Midbrain (tissue), 1 donor: ENCODE data around the gene LUM.
"Not testable (repeated sequence)": the region's sequence is repeated elsewhere in the genome, so short reads cannot be mapped to it uniquely, and the experiment has no call there.

Experiments
- DNase-seq: peaks from one replicate; lab custom pipeline; 2025; lab: John Stamatoyannopoulos, UW

LUM gene

DNA sequence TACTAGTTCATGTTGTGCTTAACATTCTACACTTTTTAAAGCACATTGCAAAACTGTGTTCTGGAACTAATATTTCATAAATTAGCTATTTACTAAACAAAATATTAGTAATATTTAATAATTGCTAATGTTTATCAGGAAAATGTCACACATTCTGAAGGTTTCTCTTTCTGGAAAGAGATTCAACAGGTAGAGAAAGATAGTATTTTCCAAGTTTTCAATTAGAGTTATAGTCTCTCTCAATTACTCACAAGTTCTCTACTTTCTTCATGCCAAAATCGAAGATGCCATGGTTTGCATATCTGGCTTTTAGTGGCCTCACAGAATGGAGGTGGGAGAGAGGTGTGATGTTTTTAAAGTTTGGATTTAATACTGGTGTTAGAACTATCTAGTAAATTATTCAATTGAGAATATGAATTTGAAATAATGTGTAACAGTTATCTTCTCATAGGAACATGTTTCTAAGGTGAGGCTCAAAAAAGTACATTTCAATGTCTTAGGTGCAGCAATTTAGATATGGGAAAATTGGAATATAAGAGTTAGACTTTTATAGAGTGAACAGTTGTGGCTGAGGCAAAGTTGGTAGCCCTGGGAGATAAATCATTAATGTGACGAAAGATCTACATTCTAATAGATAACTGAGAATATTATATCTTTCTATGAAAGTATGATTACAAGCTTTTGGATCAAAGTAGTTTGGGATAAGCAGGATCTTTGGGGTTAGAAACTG is 1.5 kb downstream of the LUM start:
- DNase-seq, result no peak

DNA sequence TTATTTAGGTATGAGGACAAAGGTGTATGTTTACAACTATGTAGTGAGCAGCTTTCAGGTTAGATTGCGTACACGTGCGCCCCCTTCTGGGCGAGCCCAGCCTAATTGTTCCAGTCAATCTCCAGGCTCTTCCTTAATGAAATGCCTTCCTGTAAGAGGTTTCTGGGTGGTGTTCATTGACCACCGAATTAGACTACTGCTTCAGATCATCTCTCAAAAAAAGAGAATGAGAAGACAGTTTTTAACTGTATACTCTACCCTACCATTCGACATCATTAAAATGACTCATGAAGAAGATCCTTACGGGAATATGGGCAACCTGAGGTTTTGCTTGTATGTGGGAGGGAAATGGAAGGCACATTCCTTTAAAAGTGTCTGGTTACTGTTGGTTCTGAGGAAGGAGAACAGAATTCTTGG is 2.1 kb downstream of the LUM start:
- DNase-seq, result peak; percentile 8

GRCh38 chr12:91108196-91108755 is 3.0 kb downstream of the LUM start:
- no peak for DNase-seq

DNA sequence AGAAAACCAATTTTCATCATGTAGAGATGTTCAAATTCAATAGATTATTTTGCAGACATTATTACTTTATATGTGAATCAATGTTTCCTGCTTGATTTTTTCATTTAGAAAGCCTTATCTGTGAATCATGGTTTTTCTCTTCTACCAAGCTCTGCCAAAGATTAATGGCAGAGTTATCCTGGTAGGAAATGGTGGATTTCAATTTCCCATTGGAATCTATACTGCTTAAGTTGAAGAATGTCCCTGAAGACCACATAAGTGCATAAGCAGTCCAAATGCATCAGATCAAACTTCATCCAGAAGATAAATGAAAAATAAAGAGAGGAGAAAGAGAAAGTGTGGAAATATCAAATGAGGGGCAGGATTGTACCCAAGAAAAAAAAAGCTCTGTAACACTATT is 5.0 kb downstream of the LUM start:
- DNase-seq, result no peak

DNA sequence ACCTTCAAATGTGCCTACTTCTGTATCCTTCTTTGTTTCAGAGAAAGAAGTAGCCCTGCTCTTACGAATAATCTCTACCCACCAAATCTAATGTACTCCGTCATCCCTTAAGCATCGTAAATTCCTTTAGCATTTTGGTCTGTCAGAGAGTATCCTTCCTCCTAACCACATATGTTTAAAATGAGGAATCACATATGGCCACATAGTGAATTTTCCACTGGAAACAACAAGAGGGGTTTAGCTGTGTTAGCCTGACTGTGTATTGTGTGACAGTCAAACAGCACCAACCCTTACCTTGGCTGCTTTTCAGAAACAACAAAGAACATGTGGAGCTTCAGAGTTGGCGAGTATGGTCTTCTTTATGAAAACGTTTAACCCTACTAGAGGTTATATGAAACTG is 5.5 kb downstream of the LUM start:
- DNase-seq, result no peak

- no peak for DNase-seq
Observed at GRCh38 chr12:91104812-91105466, 6.4 kb downstream of the LUM start.

- DNase-seq, result no peak
Observed at GRCh38 chr12:91103624-91104023, 7.7 kb downstream of the LUM start.

DNA sequence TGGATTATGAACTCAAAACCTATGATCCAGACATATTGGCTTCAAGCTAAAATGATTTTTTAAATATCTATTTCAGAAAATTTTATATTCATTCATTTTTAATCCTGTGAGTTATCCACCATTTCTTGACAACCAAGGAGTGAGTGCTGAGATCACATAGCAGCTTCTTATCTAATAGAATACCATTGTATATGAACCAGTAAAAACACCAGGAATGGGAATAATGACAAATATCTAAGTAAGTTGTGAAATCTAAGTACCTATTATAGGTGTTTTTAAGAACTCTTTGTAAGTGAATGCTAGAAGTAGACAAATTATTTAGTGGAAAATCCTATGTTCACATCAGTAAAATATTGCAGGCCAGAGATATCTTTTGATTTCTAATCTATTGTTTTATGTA is 8.2 kb downstream of the LUM start:
- DNase-seq, result no peak

- no peak for DNase-seq
Observed at GRCh38 chr12:91100906-91101305, 10.4 kb downstream of the LUM start.

- no peak for DNase-seq
Observed at GRCh38 chr12:91099836-91100235, 11.5 kb downstream of the LUM start.

GRCh38 chr12:91099341-91099740 is 12.0 kb downstream of the LUM start:
- no peak for DNase-seq

- no peak for DNase-seq
Observed at GRCh38 chr12:91098941-91099340, 12.4 kb downstream of the LUM start.

GRCh38 chr12:91098461-91098860 is 12.8 kb downstream of the LUM start:
- DNase-seq, result no peak

GRCh38 chr12:91094957-91095356 is 16.3 kb downstream of the LUM start:
- no peak for DNase-seq

GRCh38 chr12:91094032-91094662 is 17.1 kb downstream of the LUM start:
- no peak for DNase-seq

DNA sequence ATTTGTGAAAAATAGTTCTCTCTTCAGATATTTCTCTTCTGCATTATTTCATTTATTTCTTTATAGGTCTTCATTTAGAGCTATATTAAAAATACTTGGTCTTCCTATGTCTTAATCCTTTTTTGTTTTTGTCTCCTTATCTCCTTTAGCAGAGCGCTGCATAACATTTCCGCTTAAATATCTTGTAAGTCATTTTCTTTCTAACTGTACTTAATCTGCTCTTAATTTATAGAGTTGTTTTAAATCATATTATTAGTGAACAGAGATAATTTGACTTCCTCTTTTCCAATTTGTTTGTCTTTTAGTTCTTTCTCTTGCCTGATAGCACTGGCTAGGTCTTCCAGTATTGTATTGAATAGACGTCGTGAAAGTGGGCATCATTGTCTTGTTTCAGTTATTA is 18.0 kb downstream of the LUM start:
- no peak for DNase-seq

DNA sequence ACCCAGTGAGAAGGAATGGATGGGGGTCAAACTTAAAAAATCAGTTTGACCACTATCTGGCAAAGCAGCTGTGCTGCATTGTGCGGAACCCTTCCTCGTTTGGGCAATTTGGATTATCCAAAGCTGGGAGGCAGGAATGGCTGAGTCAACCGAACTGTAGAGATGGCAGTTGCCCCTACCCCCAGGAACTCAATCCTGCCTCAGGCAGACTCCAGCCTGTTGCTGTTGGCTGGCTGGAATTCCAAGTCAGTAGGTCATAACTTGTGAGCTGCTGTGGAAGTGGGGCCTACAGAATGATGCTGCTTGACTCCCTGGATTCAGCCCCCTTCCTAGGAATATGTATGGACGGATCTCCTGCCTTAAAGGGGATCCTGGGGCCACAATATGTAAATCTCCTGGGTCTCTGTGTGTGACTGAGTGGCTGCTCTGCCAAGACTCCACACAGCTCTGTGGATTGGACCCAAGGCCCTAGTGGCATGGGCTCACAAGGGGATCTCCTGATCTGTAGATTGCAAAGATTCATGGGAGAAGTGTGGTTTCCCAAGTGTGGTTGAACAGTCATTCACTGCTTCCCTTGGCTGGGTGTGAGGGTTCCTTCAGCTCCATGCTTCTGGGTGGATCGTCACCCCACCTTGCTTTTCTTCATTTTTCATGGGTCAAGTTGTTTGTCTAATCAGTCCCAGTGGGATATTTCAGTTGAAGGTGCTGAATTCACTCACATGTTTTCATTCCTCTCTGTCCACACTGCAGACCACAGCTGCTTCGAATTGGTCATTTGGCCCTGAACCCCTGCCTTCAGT is 19.2 kb downstream of the LUM start:
- DNase-seq, result no peak

DNA sequence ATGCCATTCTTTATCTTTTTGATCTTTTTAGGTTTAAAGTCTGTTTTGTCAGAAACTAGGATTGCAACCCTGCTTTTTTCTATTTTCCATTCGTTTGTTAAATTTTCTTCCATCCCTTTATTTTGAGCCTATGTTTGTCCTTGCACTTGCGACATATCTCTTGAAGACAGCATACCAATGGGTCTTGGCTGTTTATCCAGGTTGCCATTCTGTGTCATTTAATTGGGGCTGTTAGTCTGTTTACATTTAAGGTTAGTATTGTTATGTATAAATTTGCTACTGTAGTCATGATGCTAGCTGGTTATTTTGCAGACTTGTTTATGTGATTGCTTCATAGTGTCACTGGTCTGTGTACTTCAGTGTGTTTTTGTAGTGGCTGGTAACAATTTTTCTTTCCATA is 21.3 kb downstream of the LUM start:
- not testable (repeated sequence) for DNase-seq

DNA sequence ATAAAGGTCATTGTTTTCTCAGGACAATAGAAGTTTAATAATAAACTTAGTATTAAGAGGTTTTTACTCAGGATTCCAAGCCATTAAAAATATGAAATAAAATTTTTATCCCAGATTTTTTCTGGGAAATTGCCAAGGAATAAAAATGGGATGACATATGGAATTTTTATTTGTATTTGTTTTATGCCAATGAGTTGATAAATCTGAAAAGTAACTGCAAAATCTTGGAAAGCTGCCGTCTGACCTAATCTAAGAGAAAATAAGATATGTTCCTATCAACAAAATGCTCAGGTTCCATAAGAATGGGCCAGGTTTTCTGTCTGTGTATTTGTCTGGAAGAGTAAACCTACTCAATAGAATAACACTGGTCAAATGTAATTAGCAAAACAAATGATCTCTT is 31.3 kb downstream of the LUM start:
- no peak for DNase-seq

GRCh38 chr12:91078501-91078900 is 32.8 kb downstream of the LUM start:
- DNase-seq, result no peak

GRCh38 chr12:91077228-91077954 is 33.9 kb downstream of the LUM start:
- DNase-seq, result no peak

- no peak for DNase-seq
Observed at GRCh38 chr12:91074851-91075250, 36.4 kb downstream of the LUM start.
